ENCODE data around the gene SNAP29. TPM values are rescaled to one million over a fixed set of nuclear protein-coding genes. Genes with fewer than 3 reads are reported as not detected.
"Not testable (repeated sequence)": the region's sequence is repeated elsewhere in the genome, so short reads cannot be mapped to it uniquely, and the experiment has no call there.

Gene SNAP29
- total and polyA plus RNA-seq, 2 donors (not counting 3 experiments of a cell fraction or from before 2014, with no cell fraction given), result 16.4 to 26.7 TPM

DNA sequence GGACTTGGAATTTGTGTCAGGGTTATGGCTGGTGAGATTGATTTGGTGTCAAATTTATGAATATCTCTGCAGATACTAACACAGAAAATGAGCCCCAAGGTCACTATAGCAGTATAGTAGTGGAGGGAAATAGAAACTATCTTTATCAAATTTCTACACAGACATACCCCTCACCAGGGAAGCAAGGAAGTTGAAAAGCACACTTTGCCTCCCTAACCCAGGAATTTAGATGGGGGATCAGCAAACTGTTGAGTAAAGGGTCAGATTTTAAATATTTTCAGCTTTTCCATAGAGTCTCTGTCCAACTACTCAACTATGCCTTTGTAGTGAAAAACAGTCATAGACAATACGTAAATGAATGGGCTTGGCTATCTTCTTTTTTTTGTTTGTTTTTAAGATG, 71.2 kb downstream of the SNAP29 start:
- POLR2A ChIA-PET, result no interaction called here

DNA sequence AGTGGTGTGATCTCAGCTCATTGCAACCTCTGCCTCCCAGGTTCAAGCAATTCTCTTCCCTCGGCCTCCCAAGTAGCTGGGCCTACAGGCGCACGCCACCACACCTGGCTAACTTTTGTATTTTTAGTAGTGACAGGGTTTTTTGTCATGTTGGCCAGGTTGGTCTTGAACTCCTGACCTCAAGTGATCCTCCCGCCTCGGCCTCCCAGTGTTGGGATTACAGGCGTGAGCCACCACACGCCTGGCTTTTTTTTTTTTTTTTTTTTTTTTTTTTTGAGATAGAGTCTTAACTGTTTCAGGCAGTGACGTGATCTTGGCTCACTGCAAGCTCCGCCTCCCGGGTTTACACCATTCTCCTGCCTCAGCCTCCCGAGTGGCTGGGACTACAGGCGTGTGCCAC, 71.6 kb downstream of the SNAP29 start:
- H3K9me1 ChIP-seq (replicated peaks; ENCODE audit: control insufficient read depth, extremely low read depth, insufficient read depth, low read length); H3K27me3 ChIP-seq (ENCODE audit: control insufficient read depth in 2 of 2, insufficient read depth in 2 of 2, low read length in 2 of 2); dilution Hi-C loops (cut with MboI; ENCODE audit: extremely low pct_ligation_motif_present, low sequenced_read_pairs); H3K9ac ChIP-seq (replicated peaks; ENCODE audit: extremely low read depth, insufficient read depth, low read length); intact Hi-C loops (cut with micrococcal nuclease); H3K36me3 ChIP-seq (ENCODE audit: control insufficient read depth in 2 of 2, extremely low read depth in 1 of 2, insufficient read depth in 2 of 2, low read length in 2 of 2); H2AFZ ChIP-seq (ENCODE audit: low read depth, low read length); H3K4me3 ChIP-seq (replicated peaks in 1 of 3; ENCODE audit: insufficient read depth in 1 of 3, low read depth in 1 of 3, low read length in 3 of 3); FAIRE-seq; H3K9me3 ChIP-seq (replicated peaks; ENCODE audit: control insufficient read depth, insufficient read depth, low read length); H3K4me2 ChIP-seq (ENCODE audit: insufficient read depth, low read length); POLR2A ChIA-PET; H3K4me1 ChIP-seq (ENCODE audit: control insufficient read depth, extremely low read depth, insufficient read depth, low read length); DNase-seq (ENCODE audit: low read depth, low spot score); BruUV-seq (replicated peaks); H3K27ac ChIP-seq (ENCODE audit: insufficient read depth, low read depth, low read length): not testable (repeated sequence)
- Histone ChIP-seq H3K79me2 (ENCODE audit: control insufficient read depth, insufficient read depth, low read length) (peaks cover 96% of the 10 kb centered on the region), H4K20me1 (replicated peaks; ENCODE audit: control insufficient read depth, extremely low read depth, insufficient read depth, low read length) (peaks cover 13% of the 10 kb centered on the region)
- CTCF ChIA-PET, result interaction anchor here (1.1 kb wide), 1 partner anchor 13 kb away, joined by 3 read pairs; the partner anchor contains the start of gene CRKL

More for the DNA sequence above, 71.2 kb downstream of the SNAP29 start:
- Histone ChIP-seq H3K4me2 (ENCODE audit: insufficient read depth, low read length) (no peak overlapping the region), H3K27ac (ENCODE audit: insufficient read depth, low read depth, low read length) (no peak overlapping the region), H3K36me3 (ENCODE audit: control insufficient read depth in 2 of 2, extremely low read depth in 1 of 2, insufficient read depth in 2 of 2, low read length in 2 of 2) (peaks cover 4 to 6% of the 10 kb centered on the region in 2 experiments), H3K4me1 (ENCODE audit: control insufficient read depth, extremely low read depth, insufficient read depth, low read length) (no peaks in the 10 kb centered on the region), H4K20me1 (replicated peaks; ENCODE audit: control insufficient read depth, extremely low read depth, insufficient read depth, low read length) (peaks cover 13% of the 10 kb centered on the region), H3K9me1 (replicated peaks; ENCODE audit: control insufficient read depth, extremely low read depth, insufficient read depth, low read length) (no peaks in the 10 kb centered on the region), H3K27me3 (ENCODE audit: control insufficient read depth in 2 of 2, insufficient read depth in 2 of 2, low read length in 2 of 2) (no peaks in the 10 kb centered on the region), H2AFZ (ENCODE audit: low read depth, low read length) (no peak overlapping the region), H3K9me3 (replicated peaks; ENCODE audit: control insufficient read depth, insufficient read depth, low read length) (no peaks in the 10 kb centered on the region), H3K79me2 (ENCODE audit: control insufficient read depth, insufficient read depth, low read length) (peaks cover 96% of the 10 kb centered on the region), H3K4me3 (replicated peaks in 1 of 3; ENCODE audit: insufficient read depth in 1 of 3, low read depth in 1 of 3, low read length in 3 of 3) (no peak overlapping the region), H3K9ac (replicated peaks; ENCODE audit: extremely low read depth, insufficient read depth, low read length) (no peak overlapping the region)
- TF ChIP-seq FOS (IDR thresholded peaks at IDR 0.05; ENCODE audit: borderline replicate concordance, insufficient read depth, low read length) (no peak), JUN (IDR thresholded peaks at IDR 0.05; ENCODE audit: borderline replicate concordance, insufficient read depth, insufficient read length, low read depth) (no peak)
- CTCF ChIA-PET, result interaction anchor here (1.1 kb wide), 1 partner anchor 13 kb away, joined by 3 read pairs; the partner anchor contains the start of gene CRKL
- DNase-seq (ENCODE audit: low read depth, low spot score) (no peak), FAIRE-seq (no peak)
- no TSS peak for BruUV-seq (replicated peaks)
- intact Hi-C loops (cut with micrococcal nuclease) (no loop called here), dilution Hi-C loops (cut with MboI; ENCODE audit: extremely low pct_ligation_motif_present, low sequenced_read_pairs) (no loop called here)

Measured in endothelial cell of umbilical vein (primary cell).